Neural cell (in vitro differentiated cells): Measurements from ENCODE around the gene NPFF. TPM values are rescaled to one million over a fixed set of nuclear protein-coding genes. Genes with fewer than 3 reads are reported as not detected.

Experiments used
- H2AFZ ChIP-seq: fragments of 200-600, 300-800 bp; sonication (generic), shearing (Covaris generic); 2 replicates; pipeline ENCODE4 v1.6.0; 2014; ENCODE audit warnings: low read depth, mild to moderate bottlenecking, antibody characterized with exemption, low read length, moderate library complexity
- H3F3A ChIP-seq: fragments of 200-600 bp; shearing (Covaris generic); 2 replicates; pipeline ENCODE4 v1.6.1; 2016; ENCODE audit warnings: mild to moderate bottlenecking, moderate library complexity, mixed read lengths, antibody characterized with exemption, low read length; ENCODE audit not compliant: insufficient read depth, poor library complexity, severe bottlenecking
- H3K27ac ChIP-seq: fragments of 200-600, 300-800 bp; sonication (generic), shearing (Covaris generic); 2 replicates; pipeline ENCODE4 v1.5.1; 2014; ENCODE audit warnings: mild to moderate bottlenecking, low read length, moderate library complexity
- H3K27me3 ChIP-seq: fragments of 300-800, 200-600 bp; sonication (generic), shearing (Covaris generic); 2 replicates; pipeline ENCODE4 v1.6.0; 2014; ENCODE audit warnings: mild to moderate bottlenecking, low read depth, low read length, moderate library complexity; ENCODE audit not compliant: insufficient read depth
- H3K36me3 ChIP-seq: fragments of 300-800, 200-600 bp; sonication (generic), shearing (Covaris generic); 2 replicates; pipeline ENCODE4 v1.5.1; 2014; ENCODE audit warnings: mild to moderate bottlenecking, antibody characterized with exemption, low read length, moderate library complexity; ENCODE audit not compliant: insufficient read depth
- H3K4me2 ChIP-seq: fragments of 300-800, 200-600 bp; sonication (generic), shearing (Covaris generic); 2 replicates; pipeline ENCODE4 v1.6.0; 2014; ENCODE audit warnings: mild to moderate bottlenecking, low read length
- H3K4me3 ChIP-seq: fragments of 300-800, 200-600 bp; sonication (generic), shearing (Covaris generic); 2 replicates; pipeline ENCODE4 v1.5.1; 2014; ENCODE audit warnings: mild to moderate bottlenecking, low read length, moderate library complexity
- H3K79me2 ChIP-seq: fragments of 200-600 bp; shearing (Covaris generic); replicated peaks from 2 replicates; pipeline ENCODE4 v1.6.0; 2014; ENCODE audit warnings: mild to moderate bottlenecking, low read length, moderate library complexity; ENCODE audit not compliant: insufficient read depth
- H3K9ac ChIP-seq: fragments of 300-800, 200-600 bp; sonication (generic), shearing (Covaris generic); 2 replicates; pipeline ENCODE4 v1.6.1; 2016; ENCODE audit warnings: mild to moderate bottlenecking, low read length, mixed read lengths
- H3K9me2 ChIP-seq: fragments of 200-600 bp; shearing (Covaris generic); 2 replicates; pipeline ENCODE4 v1.6.1; 2016; ENCODE audit warnings: mild to moderate bottlenecking, low read length, mixed read lengths; ENCODE audit not compliant: insufficient read depth
- H3K9me3 ChIP-seq: fragments of 200-600, 300-800 bp; sonication (generic), shearing (Covaris generic); 2 replicates; pipeline ENCODE4 v1.6.1; 2016; ENCODE audit warnings: mild to moderate bottlenecking, mixed run types, low read length, moderate library complexity, mixed read lengths
- H4K20me1 ChIP-seq: fragments of 200-600 bp; shearing (Covaris generic); 2 replicates; pipeline ENCODE4 v1.6.1; 2016; ENCODE audit warnings: mild to moderate bottlenecking, mixed run types; ENCODE audit not compliant: insufficient read depth
- EP300 ChIP-seq: fragments of 450-650 bp; conservative IDR thresholded peaks from 2 replicates; pipeline ENCODE4 v1.6.1; 2014; ENCODE audit warnings: antibody characterized with exemption, mild to moderate bottlenecking, moderate library complexity; ENCODE audit not compliant: poor library complexity, severe bottlenecking
- EZH2 ChIP-seq: fragments of 200-600, 300-800 bp; shearing (Covaris generic), sonication (generic); IDR thresholded peaks from 2 replicates; pipeline ENCODE4 v1.6.1; 2014; ENCODE audit warnings: antibody characterized with exemption, low read length, borderline replicate concordance, mild to moderate bottlenecking; ENCODE audit not compliant: insufficient read depth, poor library complexity, severe bottlenecking
- MXI1 ChIP-seq: fragments of 450-650 bp; conservative IDR thresholded peaks from 2 replicates; pipeline ENCODE4 v1.6.1; 2014; ENCODE audit warnings: antibody characterized with exemption, mild to moderate bottlenecking; ENCODE audit not compliant: poor library complexity, severe bottlenecking
- POLR2AphosphoS5 ChIP-seq: IDR thresholded peaks from 2 replicates; pipeline ENCODE4 v1.6.1; 2012
- RAD21 ChIP-seq: fragments of 450-650 bp; conservative IDR thresholded peaks from 2 replicates; pipeline ENCODE4 v1.6.1; 2014; ENCODE audit warnings: antibody characterized with exemption, mild to moderate bottlenecking, moderate library complexity
- SMC3 ChIP-seq: fragments of 450-650 bp; conservative IDR thresholded peaks from 2 replicates; pipeline ENCODE4 v1.6.1; 2014; ENCODE audit warnings: antibody characterized with exemption, mild to moderate bottlenecking, moderate library complexity; ENCODE audit not compliant: poor library complexity
- TAF1 ChIP-seq: IDR thresholded peaks from 2 replicates; pipeline ENCODE4 v1.6.1; 2012; ENCODE audit warnings: low read depth
- polyA plus RNA-seq: library from polyadenylated mRNA; depleted of rRNA; stranded (reverse); fragments of >200 nt; gene quantifications from 2 replicates; pipeline ENCODE4 v1.2.3, GENCODE V29; 2014
- TF ChIP-seq, protein P1 (sequence below): fragments of 450-650 bp; IDR thresholded peaks from 2 replicates; pipeline ENCODE4 v1.5.1; 2014; ENCODE audit warnings: antibody characterized with exemption, mild to moderate bottlenecking, moderate library complexity; ENCODE audit not compliant: poor library complexity, severe bottlenecking
- TF ChIP-seq, protein P2 (sequence below): IDR thresholded peaks from 2 replicates; pipeline ENCODE4 v1.6.1; 2012; ENCODE audit warnings: borderline replicate concordance

Gene NPFF
- polyA plus RNA-seq, 1 donor from 2014 or later, result not detected

DNA sequence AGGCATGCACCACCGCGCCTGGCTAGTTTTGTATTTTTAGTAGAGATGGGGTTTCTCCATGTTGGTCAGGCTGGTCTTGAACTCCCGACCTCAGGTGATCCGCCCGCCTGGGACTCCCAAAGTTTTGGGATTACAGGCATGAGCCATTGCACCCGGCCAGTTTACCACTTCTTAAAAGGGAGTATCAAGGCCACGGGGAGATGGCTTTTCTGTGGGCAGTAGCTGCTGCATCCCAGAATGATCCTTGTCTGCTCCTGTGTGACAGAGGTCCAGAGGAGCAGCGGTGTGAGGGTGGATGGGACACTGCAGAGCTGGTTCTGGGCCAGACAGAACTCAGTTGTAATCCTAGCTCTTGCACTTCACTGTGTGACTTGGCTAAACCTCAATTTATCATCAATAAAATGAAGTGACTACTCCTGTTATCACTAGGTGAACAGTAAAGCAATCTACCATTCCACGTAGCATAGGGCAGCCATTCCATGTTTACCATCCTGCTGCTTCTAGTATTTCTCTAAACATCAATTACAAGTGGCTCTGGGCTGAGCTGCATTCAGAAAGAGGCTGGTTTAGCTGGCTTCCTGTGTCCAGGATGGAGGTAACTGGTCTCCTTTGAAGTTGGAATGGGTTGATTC is 3.0 kb upstream of the NPFF start:
- Histone ChIP-seq H3K9me3 (no peaks in the 10 kb centered on the region), H3K27me3 (no peaks in the 10 kb centered on the region), H3K27ac (no peak overlapping the region), H4K20me1 (no peaks in the 10 kb centered on the region), H3K79me2 (no peaks in the 10 kb centered on the region), H2AFZ (no peak overlapping the region), H3F3A (no peaks in the 10 kb centered on the region), H3K4me2 (no peak overlapping the region), H3K36me3 (no peaks in the 10 kb centered on the region), H3K4me3 (no peak overlapping the region), H3K9ac (no peak overlapping the region), H3K9me2 (no peaks in the 10 kb centered on the region)
- TF ChIP-seq EZH2, result no peak
- TF ChIP-seq EP300, result no peak
- TF ChIP-seq MXI1, result no peak
- no peak for TF ChIP-seq POLR2AphosphoS5
- TF ChIP-seq, protein P1, sequence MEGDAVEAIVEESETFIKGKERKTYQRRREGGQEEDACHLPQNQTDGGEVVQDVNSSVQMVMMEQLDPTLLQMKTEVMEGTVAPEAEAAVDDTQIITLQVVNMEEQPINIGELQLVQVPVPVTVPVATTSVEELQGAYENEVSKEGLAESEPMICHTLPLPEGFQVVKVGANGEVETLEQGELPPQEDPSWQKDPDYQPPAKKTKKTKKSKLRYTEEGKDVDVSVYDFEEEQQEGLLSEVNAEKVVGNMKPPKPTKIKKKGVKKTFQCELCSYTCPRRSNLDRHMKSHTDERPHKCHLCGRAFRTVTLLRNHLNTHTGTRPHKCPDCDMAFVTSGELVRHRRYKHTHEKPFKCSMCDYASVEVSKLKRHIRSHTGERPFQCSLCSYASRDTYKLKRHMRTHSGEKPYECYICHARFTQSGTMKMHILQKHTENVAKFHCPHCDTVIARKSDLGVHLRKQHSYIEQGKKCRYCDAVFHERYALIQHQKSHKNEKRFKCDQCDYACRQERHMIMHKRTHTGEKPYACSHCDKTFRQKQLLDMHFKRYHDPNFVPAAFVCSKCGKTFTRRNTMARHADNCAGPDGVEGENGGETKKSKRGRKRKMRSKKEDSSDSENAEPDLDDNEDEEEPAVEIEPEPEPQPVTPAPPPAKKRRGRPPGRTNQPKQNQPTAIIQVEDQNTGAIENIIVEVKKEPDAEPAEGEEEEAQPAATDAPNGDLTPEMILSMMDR, result no peak
- TF ChIP-seq, protein P2, sequence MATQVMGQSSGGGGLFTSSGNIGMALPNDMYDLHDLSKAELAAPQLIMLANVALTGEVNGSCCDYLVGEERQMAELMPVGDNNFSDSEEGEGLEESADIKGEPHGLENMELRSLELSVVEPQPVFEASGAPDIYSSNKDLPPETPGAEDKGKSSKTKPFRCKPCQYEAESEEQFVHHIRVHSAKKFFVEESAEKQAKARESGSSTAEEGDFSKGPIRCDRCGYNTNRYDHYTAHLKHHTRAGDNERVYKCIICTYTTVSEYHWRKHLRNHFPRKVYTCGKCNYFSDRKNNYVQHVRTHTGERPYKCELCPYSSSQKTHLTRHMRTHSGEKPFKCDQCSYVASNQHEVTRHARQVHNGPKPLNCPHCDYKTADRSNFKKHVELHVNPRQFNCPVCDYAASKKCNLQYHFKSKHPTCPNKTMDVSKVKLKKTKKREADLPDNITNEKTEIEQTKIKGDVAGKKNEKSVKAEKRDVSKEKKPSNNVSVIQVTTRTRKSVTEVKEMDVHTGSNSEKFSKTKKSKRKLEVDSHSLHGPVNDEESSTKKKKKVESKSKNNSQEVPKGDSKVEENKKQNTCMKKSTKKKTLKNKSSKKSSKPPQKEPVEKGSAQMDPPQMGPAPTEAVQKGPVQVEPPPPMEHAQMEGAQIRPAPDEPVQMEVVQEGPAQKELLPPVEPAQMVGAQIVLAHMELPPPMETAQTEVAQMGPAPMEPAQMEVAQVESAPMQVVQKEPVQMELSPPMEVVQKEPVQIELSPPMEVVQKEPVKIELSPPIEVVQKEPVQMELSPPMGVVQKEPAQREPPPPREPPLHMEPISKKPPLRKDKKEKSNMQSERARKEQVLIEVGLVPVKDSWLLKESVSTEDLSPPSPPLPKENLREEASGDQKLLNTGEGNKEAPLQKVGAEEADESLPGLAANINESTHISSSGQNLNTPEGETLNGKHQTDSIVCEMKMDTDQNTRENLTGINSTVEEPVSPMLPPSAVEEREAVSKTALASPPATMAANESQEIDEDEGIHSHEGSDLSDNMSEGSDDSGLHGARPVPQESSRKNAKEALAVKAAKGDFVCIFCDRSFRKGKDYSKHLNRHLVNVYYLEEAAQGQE, result no peak
- TF ChIP-seq SMC3, result no peak
- TF ChIP-seq TAF1, result no peak
- TF ChIP-seq RAD21, result no peak

DNA sequence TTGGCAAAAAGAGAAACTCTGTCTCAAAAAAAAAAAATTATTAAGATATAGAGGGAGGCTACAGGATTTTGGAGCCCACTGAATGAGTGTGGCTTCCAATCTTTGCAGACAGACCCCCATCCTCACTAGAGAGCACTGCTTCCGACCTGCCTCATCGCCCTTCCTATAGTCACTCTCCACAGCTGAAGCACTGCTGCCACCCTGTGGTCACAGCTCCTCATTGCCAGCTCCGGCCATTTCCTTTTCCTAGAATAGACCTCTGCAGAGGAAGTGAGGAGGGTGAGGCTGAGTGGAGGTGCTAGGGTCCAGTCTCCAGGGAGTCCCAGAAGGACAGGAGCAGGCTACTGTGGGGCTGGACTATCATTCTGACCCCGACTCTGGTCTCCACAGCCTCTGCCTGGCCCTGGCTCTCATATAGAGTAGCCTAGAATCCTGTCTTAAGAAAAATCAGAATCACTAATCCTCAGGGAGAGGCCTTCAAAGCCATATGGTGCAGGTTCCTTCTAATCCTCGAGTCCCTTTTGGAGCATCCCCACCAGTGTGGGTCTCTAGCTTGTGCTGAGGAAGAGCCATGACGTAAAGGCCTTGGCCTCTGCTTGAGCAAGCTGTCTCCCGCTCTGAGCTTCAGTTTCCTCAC is 1.4 kb upstream of the NPFF start:
- Histone ChIP-seq H3K79me2 (no peaks in the 10 kb centered on the region), H4K20me1 (no peaks in the 10 kb centered on the region), H3K4me3 (no peak overlapping the region), H3K9me3 (no peaks in the 10 kb centered on the region), H3K9me2 (no peaks in the 10 kb centered on the region), H3K27ac (no peak overlapping the region), H2AFZ (no peak overlapping the region), H3K9ac (peak overlapping the region; percentile 11), H3K4me2 (no peak overlapping the region), H3K27me3 (no peaks in the 10 kb centered on the region), H3F3A (no peaks in the 10 kb centered on the region), H3K36me3 (no peaks in the 10 kb centered on the region)
- peak; percentile 94 for TF ChIP-seq RAD21
- peak; percentile 90 for TF ChIP-seq SMC3
- TF ChIP-seq EP300, result no peak
- TF ChIP-seq, protein P1, result peak; percentile 97
- TF ChIP-seq, protein P2, result no peak
- TF ChIP-seq MXI1, result peak; percentile 33
- TF ChIP-seq TAF1, result no peak
